ENCODE data around the gene PI4KA.
"Not testable (repeated sequence)": the region's sequence is repeated elsewhere in the genome, so short reads cannot be mapped to it uniquely, and the experiment has no call there.

PI4KA gene

GRCh38 chr22:20858615-20859416 is at the start of gene PI4KA, which contains the start of gene SNAP29:
Gene PI4KA, minus strand, starts transcription at chr22:20858811. Its CDS starts 86 bp downstream, at chr22:20858725.
Gene SNAP29, plus strand, starts transcription at chr22:20859007. Its CDS starts 104 bp downstream, at chr22:20859111.
- peak; percentile 93 for DNase-seq (ENCODE audit: low read depth)

- no peak for DNase-seq (ENCODE audit: low read depth)
These were observed 47.8 kb upstream of the PI4KA start for GRCh38 chr22:20906387-20906767.

- no peak for DNase-seq (ENCODE audit: low read depth)
These were observed 47.1 kb upstream of the PI4KA start for GRCh38 chr22:20905415-20906386.

- no peak for DNase-seq (ENCODE audit: low read depth)
These were observed 46.4 kb upstream of the PI4KA start for GRCh38 chr22:20904980-20905355.

GRCh38 chr22:20904008-20904979 is 45.7 kb upstream of the PI4KA start:
- DNase-seq (ENCODE audit: low read depth), result no peak

- no peak for DNase-seq (ENCODE audit: low read depth)
These were observed 44.5 kb upstream of the PI4KA start for GRCh38 chr22:20903093-20903492.

- DNase-seq (ENCODE audit: low read depth), result not testable (repeated sequence)
These were observed 42.8 kb upstream of the PI4KA start for GRCh38 chr22:20901093-20902033.

- DNase-seq (ENCODE audit: low read depth), result no peak
These were observed 41.3 kb upstream of the PI4KA start for GRCh38 chr22:20899827-20900423.

GRCh38 chr22:20897737-20898136 is 39.1 kb upstream of the PI4KA start:
- not testable (repeated sequence) for DNase-seq (ENCODE audit: low read depth)

- DNase-seq (ENCODE audit: low read depth), result no peak
These were observed 32.4 kb upstream of the PI4KA start for GRCh38 chr22:20890975-20891374.

- DNase-seq (ENCODE audit: low read depth), result no peak
These were observed 31.4 kb upstream of the PI4KA start for GRCh38 chr22:20889904-20890540.

GRCh38 chr22:20889025-20889704 is 30.6 kb upstream of the PI4KA start:
- no peak for DNase-seq (ENCODE audit: low read depth)

- no peak for DNase-seq (ENCODE audit: low read depth)
These were observed 28.8 kb upstream of the PI4KA start for GRCh38 chr22:20887375-20887774.

- peak; percentile 22 for DNase-seq (ENCODE audit: low read depth)
These were observed 27.1 kb upstream of the PI4KA start for GRCh38 chr22:20885557-20886323.

- DNase-seq (ENCODE audit: low read depth), result no peak
These were observed 26.5 kb upstream of the PI4KA start for GRCh38 chr22:20885017-20885556.

- DNase-seq (ENCODE audit: low read depth), result no peak
These were observed 25.8 kb upstream of the PI4KA start for GRCh38 chr22:20884454-20884853.

GRCh38 chr22:20882855-20883254 is 24.2 kb upstream of the PI4KA start:
- no peak for DNase-seq (ENCODE audit: low read depth)
